Forelimb muscle (tissue), 1 donor: ENCODE data around the gene RNF13. TPM values are rescaled to one million over a fixed set of nuclear protein-coding genes. Genes with fewer than 3 reads are reported as not detected.
"Not testable (repeated sequence)": the region's sequence is repeated elsewhere in the genome, so short reads cannot be mapped to it uniquely, and the experiment has no call there.

Experiments
- DNase-seq: peaks from one replicate; pipeline ENCODE4 v3.0.0-alpha.2; 2013; ENCODE audit warnings: low read depth
- polyA plus RNA-seq: library from polyadenylated mRNA; unstranded; fragments of 120-200 nt; gene quantifications from one replicate; pipeline ENCODE4 v1.2.1, GENCODE V29; 2013; ENCODE audit not compliant: insufficient read length

The RNF13 gene
- polyA plus RNA-seq, 1 donor = 33.2 TPM

- no peak for DNase-seq
Measured at GRCh38 chr3:149800693-149801092, 12.3 kb upstream of the RNF13 start.

GRCh38 chr3:149801195-149801594, 11.8 kb upstream of the RNF13 start:
- DNase-seq = no peak

GRCh38 chr3:149801639-149802038, 11.4 kb upstream of the RNF13 start:
- no peak for DNase-seq

- no peak for DNase-seq
Measured at GRCh38 chr3:149806171-149806778, 6.7 kb upstream of the RNF13 start.

GRCh38 chr3:149808209-149808829, 4.7 kb upstream of the RNF13 start:
- no peak for DNase-seq

- DNase-seq = no peak
Measured at GRCh38 chr3:149809699-149810098, 3.3 kb upstream of the RNF13 start.

- DNase-seq = no peak
Measured at GRCh38 chr3:149810846-149811245, 2.2 kb upstream of the RNF13 start.

DNA sequence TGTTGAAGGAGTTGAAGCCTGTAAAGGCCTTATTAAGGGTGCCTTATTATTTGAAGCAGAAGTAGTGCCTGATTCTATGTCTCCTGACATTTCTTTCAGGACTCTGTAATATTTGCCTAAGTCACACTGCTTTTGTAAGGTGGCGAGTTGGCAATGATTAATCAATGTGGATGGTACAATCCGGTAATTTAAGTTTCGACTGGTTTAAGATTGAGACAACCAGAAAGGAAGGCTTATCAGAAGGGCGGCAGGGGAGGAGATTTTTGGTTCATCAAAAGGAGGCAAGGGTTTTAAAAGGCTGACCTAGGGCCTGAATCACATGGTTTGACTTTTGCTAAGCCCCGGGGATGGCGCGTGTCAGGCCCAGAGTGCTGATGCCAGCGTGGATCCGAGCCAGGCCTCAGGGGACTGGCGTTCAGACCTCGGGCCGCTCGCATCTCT, 830 bp upstream of the RNF13 start:
- no peak for DNase-seq

- no peak for DNase-seq
Measured at GRCh38 chr3:149813367-149814281, 609 bp downstream of the RNF13 start.

GRCh38 chr3:149815321-149815720, 2.3 kb downstream of the RNF13 start:
- no peak for DNase-seq

DNA sequence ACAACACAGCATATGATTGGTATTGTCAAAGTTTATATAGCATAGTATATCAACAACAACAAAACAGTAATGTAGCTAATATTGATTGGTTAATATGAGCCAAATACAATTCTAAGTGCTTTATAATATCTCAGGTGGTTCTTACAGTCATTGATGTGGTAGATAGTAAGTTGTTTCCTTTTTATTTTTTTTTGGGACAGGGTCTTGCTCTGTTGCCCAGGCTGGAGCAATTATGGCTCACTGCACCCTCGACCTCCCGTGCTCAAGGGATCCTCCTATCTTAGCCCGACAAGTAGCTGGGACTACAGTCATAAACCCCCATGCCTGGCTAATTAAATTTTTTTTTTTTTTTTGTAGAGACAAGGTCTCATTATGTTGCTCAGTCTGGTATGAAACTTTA, 2.7 kb downstream of the RNF13 start:
- no peak for DNase-seq

DNA sequence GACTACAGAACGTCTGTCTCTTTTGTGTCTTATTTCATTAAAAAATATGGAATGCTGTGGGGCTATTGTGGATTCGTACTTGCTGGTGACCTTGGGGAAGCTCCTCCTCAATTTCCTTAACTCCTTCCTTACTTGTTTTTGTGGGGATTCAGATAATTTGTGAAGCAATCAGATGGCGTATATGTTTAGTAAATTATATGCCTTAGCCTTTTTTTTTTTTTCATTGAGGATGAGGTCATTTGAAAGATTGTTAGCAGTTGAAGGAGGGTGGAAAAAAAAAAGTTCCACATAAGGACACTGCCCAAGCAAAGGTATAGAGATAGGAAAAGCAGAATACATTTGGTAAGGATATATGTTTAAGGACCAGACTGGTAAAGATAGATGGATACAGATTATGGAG, 3.3 kb downstream of the RNF13 start:
- DNase-seq = no peak

GRCh38 chr3:149816986-149817385, 4.0 kb downstream of the RNF13 start:
- no peak for DNase-seq

GRCh38 chr3:149819432-149819831, 6.4 kb downstream of the RNF13 start:
- no peak for DNase-seq

GRCh38 chr3:149820183-149820582, 7.2 kb downstream of the RNF13 start:
- DNase-seq = no peak

DNA sequence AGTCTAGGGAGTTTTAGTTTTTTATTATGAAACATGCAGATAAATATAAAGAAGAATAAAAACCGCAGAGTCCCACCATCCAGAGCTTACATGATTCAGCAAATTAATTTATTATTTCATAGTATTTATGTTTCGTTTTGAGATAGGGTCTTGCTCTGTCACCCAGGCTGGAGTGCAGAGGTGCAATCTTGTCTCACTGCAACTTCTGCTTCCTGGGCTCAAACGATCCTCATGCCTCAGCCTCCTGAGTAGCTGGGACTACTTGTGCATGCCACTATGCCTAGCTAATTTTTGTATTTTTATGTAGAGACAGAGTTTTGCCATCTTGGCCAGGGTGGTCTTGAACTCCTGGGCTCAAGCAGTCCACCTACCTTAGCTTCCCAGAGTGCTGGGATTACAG, 13.6 kb downstream of the RNF13 start:
- DNase-seq = no peak

- DNase-seq = no peak
Measured at GRCh38 chr3:149828390-149828789, 15.4 kb downstream of the RNF13 start.

- not testable (repeated sequence) for DNase-seq
Measured at GRCh38 chr3:149829631-149830030, 16.6 kb downstream of the RNF13 start.

DNA sequence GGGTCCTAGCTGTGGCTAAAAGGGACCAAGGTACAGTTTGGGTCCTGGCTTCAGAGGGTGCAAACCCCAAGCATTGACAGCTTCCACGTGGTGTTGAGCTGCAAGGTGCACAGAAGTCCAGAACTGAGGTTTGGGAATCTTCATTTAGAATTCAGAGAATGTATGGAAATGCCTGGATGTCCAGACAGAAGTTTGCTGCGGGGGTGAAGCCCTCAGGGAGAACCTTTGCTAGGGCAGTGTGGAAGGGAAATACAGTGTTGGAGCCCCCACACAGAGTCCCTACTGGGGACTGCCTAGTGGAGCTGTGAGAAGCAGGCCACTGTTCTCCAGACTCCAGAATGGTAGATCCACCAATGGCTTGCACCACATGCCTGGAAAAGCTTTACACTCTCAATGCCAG, 17.9 kb downstream of the RNF13 start:
- no peak for DNase-seq

DNA sequence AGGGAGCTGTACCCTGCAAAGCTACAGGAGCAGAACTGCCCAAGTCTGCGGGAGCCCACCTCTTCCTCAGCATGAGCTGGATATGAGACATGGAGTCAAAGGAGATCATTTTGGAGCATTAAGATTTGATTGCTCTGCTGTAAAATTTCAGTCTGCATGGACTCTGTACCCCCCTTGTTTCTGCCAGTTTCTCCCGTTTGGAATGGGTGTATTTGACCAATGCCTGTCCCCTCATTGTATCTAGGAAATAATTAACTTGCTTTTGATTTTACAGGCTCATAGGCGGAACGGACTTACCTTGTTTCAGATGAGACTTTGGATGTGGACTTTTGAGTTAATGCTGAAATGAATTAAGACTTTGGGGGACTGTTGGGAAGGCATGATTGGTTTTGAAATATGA, 18.3 kb downstream of the RNF13 start:
- no peak for DNase-seq

GRCh38 chr3:149832086-149832485, 19.1 kb downstream of the RNF13 start:
- no peak for DNase-seq

GRCh38 chr3:149833241-149833640, 20.2 kb downstream of the RNF13 start:
- DNase-seq = no peak

GRCh38 chr3:149838491-149838890, 25.5 kb downstream of the RNF13 start:
- DNase-seq = not testable (repeated sequence)
